ENCODE results near the gene SLC27A2.
"Not testable (repeated sequence)": the region's sequence is repeated elsewhere in the genome, so short reads cannot be mapped to it uniquely, and the experiment has no call there.

Gene SLC27A2

DNA sequence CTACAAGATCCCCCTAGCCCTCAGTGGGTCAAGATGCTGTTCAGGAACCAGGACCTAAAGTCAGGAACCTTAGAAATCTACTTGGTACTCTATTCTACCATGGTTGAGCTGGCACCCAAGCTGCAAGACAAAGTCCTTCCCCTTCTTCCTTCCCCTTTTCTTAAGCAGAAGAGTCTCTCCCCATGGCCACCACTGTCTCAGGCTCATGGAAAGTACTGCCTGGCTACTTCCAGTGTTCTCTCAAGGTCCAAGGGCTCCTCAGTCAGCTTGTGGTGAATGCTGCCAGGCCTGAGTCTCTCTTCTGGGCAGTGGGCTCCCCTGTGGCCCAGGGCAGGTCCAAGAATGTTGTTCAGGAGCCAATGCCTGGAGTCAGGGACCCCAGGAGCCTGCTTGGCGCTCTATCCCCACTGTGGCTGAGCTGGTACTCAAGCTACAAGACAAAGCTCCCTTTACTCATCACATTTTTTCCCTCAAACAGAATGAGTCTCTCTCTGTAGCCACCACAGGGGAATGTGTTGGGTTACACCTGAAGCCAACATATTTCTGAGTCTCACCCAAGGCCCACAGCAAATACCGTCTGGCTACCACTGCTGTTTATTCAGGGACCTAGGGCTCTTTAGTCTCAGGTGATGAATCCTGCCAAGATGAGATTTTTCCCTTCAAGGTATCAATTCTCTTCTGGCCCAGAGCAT, 18.1 kb upstream of the SLC27A2 start:
- DNase-seq: no peak

DNA sequence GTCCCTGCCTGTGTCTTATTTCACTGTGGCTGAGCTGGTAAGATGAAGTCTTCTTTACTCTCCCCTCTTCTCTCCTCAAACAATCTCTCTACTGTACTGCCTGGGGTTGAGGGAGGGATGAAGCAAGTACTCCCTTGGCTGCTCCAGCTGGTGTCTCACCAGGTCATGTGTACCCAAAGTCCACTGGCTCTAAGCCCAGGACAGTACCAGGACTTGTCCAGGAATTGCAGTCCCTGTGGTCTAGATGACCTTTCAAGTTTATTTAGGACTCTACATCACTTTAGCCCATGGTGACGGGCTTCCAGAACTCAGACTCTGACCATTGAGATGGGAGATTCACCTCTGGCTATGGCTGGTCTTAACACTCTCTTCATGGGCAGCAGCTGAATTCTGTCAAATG, 17.5 kb upstream of the SLC27A2 start:
- DNase-seq: no peak

DNA sequence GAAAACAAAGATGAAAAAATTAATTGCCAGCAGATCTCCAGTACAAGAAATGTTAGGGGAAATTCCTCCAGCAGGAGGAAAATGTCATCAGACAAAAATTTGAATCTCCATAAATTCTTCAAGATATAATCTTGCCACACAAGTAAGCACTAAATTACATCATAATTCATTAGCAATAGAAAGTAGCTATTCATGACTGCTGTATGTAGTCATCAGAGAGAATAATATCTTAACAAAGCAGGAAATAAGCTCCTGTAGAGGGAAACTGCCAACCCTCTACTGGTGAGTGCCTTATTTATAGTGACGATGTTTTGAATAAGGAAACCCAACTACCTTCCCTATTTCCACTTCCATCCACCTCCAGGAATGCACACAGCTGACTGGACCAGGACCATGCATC, 15.8 kb upstream of the SLC27A2 start:
- no peak for DNase-seq

DNA sequence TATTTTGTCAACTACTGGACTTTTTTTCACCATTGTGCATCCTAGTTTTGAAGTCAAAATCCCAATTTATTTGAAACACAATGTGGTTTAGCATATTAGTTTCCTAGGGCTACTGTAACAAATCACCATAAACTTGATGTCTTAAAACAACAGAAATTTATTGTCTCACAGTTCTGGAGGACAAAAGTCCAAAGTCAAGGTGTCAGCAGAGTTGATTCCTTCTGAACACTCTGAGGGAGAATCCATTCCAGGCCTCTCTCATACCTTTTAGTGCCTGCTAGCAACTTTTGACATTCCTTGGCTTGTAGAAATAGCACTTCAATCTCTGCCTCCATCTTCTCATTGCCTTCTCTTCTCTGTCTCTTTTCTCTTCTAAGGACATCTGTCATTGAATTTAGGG, 14.9 kb upstream of the SLC27A2 start:
- no peak for DNase-seq

DNA sequence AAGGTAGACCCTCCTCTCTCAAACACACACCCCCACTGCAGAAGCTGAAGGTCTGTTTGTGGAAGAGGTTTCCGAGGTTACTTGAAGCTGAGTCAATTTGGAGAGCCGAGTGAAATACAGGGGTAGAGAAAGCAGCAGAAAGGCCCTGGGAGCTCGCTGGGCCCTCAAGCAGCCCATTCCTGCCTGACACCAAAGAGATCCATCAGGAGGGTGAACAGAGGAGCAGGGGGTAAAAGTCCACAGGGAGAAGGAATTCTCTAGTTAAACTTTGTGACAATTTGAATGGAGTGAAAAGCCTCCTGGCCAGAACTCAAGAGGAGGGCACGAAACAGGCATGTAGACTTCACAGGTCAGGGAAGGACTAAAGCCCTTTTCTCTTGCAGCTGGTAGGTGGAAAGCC, 13.6 kb upstream of the SLC27A2 start:
- no peak for DNase-seq

DNA sequence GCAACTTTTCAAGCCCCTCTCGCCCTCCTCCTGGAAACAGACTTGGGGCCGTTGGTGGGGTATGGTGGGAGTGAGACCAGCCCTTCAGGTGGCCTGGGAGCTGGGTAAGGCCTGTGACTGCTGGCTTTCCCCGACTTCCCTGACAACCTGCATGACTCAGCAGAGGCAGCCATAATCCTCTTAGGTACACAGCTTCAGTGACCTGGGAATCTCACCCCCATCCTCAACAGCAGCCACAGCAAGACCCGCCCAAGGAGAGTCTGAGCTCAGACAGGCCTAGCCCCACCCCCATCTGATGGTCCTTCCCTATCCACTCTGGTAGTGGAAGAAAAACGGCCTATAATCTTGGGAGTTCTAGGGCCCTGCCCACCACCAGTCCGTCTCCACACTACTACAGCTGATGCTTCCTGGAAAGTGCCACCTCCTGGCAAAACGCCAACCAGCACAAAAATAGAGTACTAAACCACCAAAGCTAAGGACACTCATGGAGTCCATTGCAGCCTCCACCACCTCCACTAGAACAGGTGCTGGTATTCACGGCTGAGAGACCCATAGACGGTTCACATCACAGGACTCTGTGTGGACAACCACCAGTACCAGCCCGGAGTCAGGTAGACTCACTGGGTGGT, 13.1 kb upstream of the SLC27A2 start:
- DNase-seq: no peak

DNA sequence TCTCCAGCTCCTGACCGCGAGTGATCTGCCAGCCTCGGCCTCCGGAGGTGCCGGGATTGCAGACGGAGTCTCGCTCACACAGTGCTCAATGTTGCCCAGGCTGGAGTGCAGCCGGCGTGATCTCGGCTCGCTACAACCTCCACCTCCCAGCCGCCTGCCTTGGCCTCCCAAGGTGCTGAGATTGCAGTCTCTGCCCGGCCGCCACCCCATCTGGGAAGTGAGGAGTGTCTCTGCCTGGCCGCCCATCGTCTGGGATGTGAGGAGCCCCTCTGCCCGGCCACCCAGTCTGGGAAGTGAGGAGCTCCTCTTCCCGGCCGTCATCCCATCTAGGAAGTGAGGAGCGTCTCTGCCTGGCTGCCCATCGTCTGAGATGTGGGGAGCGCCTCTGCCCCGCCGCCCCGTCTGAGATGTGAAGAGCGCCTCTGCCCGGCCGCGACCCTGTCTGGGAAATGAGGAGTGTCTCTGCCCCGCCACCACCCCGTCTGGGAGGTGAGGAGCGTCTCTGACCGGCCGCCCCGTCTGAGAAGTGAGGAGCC, 9.6 kb upstream of the SLC27A2 start:
- not testable (repeated sequence) for DNase-seq

DNA sequence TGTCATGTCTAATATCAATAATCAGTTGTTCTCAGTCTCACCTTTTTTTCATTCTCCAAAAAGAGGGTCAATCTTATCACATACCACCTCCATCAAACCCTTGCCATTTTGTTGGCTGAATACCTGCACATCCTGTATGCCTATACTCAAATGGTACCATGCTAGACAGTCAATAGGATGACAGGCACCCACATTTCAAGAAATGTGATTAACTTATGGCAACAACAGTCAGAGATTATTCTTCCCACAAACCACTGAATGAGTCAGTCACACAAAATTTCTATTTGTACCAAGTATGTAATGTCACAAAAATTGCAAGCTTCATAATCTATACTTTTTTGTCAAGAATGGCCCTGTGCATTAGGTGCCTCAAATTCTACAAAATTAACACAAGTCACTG, 5.1 kb upstream of the SLC27A2 start:
- no peak for DNase-seq

DNA sequence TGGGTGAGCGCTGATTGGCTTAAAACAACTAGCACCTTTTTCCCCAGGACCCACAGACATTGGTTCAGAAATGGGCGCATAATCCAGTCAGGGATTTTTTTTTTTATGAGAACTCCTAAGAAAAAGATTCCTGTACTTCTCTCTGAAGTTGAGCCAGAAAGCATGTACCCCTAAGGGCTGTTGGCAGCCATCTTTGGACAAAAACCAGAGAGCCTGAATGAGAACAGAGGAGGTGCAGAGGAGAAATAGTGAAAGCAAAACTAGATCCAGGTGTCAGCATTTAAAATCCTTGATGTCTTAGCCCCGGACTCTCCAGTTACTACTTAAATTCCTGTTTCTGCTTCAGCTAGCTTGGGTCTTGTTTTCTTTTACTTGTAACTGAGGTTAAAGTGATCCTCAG, 1.9 kb upstream of the SLC27A2 start:
- DNase-seq: no peak

DNA sequence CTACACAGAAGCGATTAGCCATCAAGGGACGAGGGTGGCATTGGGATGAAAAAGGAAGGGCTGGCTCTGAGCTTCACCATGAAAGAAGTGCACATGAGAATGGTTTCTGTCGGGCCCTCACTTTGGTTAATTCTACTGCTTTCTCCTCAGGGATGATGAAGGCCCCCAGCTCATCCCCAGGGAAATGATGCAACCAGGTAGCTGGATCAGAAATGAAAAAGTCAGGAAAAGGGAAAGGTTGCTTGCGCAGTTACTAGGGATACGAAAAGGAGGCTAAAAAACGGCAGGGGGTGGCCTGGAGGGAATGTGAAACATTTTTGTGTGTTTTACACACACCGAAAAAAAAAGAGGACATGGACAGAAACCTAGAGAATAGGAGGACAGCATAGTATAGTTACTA, 1.4 kb upstream of the SLC27A2 start:
- DNase-seq: no peak

DNA sequence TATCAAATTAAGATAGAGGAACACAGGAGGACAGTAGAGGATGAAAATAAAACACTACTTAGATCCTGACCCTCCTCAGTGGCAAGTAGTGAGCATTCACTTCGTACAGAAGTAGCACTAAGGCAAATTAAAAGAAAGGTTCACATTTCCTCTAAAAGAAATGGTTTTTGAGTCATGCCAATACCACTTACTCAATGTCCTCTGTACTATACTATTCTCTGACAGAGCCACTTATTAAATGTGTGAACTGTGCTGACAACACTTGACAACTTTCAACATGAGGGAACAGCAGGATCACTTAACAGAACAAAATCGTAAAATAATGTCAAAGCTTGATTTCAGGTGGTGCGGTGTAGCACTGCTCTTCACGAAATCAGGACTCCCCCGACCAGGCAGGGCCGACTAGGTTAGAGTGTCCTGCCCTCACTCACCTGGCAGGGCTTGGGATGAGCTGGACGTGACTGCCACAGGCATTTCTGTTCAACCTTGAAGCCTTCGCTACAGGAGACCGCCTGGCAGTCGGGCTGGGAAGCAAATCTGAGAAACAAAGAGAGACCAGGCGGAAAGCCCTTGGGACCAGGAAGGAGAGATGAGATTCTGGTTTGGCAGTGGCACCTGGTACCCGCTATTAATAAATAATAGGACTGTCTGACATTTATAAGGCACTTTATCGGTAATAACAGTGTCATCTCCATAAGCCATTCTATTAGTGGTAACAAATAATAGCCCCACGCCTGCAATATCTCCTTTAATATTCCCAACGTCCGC, 611 bp upstream of the SLC27A2 start:
- peak in 1 of 56 donors; percentile 3 for DNase-seq

DNA sequence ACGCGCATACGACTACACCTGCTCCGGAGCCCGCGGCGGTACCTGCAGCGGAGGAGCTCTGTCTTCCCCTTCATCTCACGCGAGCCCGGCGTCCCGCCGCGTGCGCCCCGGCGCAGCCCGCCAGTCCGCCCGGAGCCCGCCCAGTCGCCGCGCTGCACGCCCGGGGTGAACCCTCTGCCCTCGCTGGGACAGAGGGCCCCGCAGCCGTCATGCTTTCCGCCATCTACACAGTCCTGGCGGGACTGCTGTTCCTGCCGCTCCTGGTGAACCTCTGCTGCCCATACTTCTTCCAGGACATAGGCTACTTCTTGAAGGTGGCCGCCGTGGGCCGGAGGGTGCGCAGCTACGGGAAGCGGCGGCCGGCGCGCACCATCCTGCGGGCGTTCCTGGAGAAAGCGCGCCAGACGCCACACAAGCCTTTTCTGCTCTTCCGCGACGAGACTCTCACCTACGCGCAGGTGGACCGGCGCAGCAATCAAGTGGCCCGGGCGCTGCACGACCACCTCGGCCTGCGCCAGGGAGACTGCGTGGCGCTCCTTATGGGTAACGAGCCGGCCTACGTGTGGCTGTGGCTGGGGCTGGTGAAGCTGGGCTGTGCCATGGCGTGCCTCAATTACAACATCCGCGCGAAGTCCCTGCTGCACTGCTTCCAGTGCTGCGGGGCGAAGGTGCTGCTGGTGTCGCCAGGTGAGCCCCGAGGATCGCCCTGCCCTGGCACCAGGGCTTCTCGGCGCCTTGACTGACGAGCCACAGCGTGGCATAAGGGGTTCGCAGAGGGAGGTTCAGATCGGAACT, 420 bp downstream of the SLC27A2 start:
- DNase-seq: peak in 5 of 56 donors; percentile 5 to 24 (median 9)

DNA sequence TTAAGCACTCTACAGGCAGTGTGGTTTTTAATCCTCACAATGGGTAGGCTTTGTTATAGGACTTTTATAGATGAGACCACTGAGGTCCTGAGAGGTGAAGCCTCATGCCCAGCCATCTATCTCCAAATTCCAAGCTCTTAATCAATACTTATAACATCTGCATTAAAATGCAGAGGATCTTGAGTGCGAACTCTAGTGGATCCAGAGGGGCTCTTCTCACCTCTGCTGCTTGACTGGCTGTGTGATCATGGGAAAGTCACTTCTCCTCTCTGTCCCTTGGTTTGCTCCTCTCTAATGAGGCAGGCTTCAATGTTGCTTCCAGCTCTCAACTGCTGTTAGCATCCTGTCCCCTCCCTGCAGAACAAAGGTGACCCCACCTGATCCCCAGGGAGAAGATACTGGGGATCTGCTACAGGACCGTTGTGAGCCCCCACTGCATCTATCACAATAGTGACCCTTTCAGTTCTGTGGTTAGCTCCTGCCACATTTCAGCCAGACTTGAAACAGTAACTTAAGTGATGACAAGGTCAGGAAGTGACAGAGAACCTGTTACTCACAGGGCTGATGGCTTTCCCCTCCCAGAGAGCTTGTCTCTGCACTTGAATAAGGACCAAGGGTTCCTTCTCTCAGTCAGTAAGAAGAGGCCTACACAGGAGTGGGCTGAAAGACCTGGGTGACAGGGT, 1.3 kb downstream of the SLC27A2 start:
- no peak for DNase-seq

DNA sequence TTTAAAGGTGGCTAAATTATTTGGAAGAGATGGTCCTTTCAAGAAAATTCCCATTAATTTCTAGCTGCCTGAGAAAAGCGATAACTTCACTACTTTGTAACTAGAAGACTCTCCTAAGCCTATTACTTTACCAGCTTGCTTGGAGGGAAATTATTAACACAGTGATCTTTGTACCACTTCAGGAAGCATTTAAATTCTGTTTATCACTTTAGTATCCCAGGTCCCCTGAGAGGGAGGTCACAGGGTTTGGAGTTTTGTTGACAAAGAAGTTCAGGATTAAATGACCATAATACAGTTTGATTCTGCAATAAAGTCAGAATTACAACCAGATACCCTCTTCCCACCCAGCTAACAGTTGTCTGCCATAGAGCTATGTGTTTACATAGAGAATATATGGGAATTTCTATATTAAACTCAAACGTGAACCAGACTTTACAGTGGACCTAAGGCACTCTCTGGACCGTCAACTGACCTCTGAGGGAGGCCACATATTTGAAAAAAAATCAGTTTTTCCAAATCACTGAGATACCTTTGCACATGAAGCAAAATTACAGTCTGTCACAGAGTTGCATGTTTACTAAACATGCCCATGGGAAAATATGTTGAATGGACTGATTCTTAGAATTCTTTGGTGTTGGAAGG, 3.0 kb downstream of the SLC27A2 start:
- no peak for DNase-seq

DNA sequence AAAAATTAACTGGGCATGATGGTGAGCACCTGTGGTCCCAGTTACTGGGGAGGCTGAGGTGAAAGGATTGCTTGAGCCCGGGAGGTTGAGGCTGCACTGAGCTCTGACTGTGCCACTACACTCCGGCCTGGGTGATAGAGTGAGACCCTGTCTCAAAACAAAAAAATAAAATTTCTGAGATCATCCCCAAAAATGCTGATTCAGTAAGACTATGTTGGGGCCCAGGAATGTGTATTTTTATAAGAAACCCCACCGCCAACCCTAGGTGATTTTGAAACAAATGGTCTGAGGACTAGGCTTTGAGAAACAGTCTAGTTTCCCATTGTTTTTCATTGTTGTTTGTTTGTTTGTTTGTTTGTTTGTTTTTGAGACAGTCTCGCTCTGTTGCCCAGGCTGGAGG, 4.1 kb downstream of the SLC27A2 start:
- no peak for DNase-seq

DNA sequence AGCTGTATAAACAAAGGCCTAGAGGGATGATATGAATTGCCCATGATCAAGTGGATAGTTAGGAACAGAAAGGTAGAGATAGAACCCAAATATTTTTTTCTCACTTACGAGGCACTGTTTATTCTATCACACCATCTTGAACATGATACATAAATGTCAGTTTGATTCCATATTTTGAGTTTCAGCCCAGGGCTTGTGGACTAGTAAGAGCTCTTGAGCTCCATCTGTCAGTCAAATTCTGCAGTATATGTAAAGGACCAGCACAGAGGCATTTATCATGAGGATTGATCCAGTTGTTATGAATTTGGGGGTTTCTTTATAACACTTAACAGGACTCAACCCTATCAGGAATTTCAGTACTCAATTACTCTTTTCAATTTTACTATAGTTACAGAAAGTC, 4.8 kb downstream of the SLC27A2 start:
- no peak for DNase-seq

DNA sequence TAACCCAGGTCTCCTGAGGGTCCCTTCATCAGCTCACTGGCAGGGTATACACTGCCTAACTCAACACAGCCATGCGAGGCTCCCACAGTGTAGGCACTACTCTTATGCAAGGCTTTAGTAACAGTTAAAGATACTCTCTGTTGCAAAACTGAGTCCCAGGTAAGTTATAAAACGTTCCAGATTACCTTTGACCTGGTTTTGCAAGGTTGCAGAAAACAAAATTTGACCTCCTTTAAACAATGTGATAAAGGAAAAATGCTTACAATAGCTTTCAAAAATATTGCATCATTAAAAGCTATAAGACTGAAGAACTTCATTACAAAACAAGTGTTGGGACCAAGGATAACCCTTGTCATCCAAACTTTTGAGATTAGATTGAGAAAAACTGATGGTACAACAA, 5.5 kb downstream of the SLC27A2 start:
- DNase-seq: no peak

DNA sequence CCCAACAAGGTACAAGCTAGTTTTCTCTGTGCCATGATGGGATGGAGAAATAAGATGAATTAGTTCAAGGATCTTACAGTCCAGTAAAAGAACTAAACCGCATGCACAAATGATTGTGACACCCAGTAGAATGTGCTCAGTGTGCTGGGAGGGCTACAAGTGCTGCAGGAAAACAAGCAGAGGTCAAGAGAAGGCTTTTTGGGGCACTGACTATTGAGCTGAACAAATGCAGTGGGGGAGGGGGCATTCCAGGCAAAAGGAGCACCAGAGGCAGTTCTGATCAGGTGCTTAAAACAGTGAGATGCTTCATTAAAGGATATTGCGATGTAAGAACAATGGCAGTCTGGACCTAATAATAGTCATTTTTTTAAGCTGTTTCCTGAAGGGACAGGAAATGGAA, 6.0 kb downstream of the SLC27A2 start:
- DNase-seq: no peak

DNA sequence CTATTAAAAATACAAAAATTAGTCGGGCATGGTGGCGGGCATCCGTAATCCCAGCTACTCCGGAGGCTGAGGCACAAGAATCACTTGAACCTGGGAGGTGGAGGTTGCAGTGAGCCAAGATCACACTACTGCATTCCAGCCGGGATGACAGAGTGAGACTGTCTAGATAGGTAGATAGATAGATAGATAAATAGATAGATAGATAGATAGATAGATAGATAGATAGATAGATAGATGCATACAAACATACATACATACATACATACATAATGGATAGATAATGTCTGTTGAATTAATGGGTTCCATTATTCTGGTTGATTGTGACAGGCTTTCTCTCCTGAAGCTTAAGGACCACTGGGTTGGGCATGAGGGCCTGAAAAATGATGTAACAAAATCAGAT, 6.8 kb downstream of the SLC27A2 start:
- not testable (repeated sequence) for DNase-seq

DNA sequence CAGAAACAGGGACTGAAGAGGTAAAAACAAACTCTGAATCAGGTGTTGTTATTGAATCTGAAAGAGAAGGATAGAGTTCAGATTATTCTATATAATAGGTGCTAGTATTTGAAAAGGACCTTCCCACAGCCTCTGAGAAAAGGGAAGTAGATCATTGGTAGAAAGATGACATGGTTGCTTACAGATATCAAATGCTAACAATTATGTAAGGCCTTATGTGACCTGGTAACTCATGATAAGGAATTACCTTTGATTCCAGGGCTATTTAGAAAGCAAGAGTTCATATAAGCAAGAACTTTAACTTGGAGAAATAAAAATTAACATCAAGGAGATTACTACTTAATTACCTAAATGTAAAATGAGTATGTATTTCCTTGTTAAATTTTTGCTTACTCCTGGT, 7.6 kb downstream of the SLC27A2 start:
- no peak for DNase-seq

DNA sequence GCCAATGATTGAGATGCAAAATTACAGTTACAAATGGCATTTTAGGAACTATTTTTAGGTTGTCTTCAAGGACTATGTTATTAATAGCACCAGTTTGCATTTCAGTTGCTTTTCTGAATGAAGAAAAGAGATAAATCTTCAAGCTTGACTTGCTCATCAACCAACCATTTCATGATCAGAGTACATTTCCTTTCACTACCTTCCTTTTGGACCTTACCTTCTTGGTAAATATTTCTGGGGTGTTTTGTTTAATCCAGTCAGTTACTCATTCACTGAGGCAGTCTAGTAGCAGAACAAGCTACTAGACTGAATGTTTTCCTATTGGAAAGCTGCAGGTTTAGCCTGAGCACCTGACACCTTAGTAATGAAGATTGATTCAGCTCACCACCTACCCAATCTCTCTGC, 8.2 kb downstream of the SLC27A2 start:
- no peak for DNase-seq
